NCI-H1694 treated with DMSO at 0.1 percent for 48 hours (cell line): Measurements from ENCODE around the gene TIGD1.

Experiments
- DNase-seq: peaks from one replicate; lab custom pipeline; 2025; lab: John Stamatoyannopoulos, UW

Gene TIGD1

GRCh38 chr2:232523682-232524597 is 26.4 kb downstream of the TIGD1 start:
- DNase-seq, result peak; percentile 54

DNA sequence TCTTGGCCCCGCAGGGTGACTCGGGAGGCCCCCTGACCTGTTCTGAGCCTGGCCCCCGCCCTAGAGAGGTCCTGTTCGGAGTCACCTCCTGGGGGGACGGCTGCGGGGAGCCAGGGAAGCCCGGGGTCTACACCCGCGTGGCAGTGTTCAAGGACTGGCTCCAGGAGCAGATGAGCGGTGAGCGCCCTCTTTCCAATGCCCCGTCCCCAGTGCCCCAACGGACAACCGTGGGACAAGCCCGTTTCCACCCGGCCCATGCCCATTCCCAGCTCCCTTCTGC is 27.0 kb downstream of the TIGD1 start:
- no peak for DNase-seq

GRCh38 chr2:232522623-232523401 is 27.5 kb downstream of the TIGD1 start:
- no peak for DNase-seq

DNA sequence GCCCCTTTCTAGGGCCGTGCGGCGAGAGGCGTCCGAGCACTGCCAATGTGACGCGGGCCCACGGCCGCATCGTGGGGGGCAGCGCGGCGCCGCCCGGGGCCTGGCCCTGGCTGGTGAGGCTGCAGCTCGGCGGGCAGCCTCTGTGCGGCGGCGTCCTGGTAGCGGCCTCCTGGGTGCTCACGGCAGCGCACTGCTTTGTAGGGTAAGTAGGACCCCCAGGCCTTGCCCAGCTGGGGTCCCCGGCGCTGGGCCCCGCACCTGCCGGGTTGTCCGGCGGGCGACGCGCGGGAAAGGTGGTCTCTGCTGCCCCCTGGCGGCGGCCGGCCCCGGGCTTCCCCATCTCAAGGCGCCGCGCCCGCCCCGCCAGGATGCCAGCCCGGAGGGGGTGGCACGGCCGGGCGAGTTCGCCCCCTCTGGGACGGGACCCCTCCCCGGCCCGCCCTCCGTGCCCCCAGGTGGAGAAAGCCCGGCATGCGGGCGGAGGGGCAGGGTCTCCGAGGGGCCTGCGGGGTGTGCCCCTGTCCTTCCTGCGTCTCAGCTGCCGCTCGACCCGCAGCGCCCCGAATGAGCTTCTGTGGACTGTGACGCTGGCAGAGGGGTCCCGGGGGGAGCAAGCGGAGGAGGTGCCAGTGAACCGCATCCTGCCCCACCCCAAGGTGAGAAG is 28.3 kb downstream of the TIGD1 start:
- no peak for DNase-seq

DNA sequence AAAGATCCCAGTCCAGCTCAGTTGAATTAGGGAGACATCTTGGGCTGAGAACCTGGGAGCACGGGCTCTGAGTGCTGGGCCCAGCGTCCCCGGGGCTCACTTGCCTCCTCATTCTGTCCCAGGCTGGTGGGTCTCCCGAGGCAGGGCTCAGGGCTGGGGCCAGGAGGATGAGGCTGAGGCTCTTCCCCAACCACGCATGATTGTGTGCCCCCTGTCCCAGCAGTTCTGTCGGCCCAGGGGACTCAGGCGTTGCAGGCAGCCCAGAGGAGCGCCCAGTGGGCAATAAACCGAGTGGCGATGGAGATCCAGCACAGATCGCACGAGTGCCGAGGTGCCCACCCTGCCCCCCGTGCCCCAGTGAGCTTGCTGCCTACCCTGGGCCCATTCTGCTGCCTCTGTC is 29.3 kb downstream of the TIGD1 start:
- DNase-seq, result no peak

GRCh38 chr2:232520489-232520888 is 29.9 kb downstream of the TIGD1 start:
- DNase-seq, result no peak

DNA sequence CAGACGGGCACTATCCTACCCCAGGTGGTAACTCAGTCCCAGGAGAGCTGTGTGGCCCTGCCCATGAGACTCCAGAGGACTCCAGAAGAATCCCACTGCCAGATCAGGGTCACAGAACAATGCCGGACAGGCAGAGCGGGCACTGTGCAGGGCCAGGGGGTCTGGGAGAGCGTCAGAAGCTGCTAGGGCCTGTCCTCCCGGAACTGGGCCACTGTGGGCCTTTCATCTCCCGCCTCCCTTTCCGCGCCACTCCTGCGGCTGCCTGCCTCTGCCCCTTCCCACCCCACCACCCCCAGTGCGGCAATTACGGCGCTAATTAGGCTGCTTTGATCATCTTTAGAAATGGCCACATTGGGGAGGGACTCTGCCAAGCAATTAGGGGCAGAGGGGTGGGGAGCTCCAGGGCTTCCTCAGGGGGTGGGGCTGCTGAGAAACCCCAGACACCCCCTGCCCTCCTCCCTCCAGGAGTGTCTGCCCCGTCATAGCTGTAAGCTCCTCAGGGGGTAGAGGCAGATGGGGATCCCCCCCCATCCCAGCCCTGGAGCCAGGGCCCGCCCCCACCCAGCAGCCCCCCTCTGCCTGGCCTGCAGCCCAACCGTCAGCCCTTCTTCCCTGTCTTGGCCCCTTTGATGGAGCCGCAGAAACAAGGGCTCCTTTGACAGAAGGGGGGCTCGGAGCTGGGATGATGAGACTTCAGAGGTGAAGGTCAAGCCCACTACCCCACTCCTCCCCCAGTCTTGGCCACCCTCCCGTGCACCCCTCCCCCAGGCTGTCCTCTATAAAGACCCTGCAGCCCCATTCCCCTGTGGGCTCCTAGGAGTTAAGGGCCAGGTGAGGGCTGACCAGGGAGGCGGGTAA is 30.5 kb downstream of the TIGD1 start, which contains the start of gene PRSS56:
PRSS56 (plus strand) TSS at position 808 of the 858 bp plus-strand sequence. CDS start 211 bp downstream, outside the sequence.
- DNase-seq, result no peak

DNA sequence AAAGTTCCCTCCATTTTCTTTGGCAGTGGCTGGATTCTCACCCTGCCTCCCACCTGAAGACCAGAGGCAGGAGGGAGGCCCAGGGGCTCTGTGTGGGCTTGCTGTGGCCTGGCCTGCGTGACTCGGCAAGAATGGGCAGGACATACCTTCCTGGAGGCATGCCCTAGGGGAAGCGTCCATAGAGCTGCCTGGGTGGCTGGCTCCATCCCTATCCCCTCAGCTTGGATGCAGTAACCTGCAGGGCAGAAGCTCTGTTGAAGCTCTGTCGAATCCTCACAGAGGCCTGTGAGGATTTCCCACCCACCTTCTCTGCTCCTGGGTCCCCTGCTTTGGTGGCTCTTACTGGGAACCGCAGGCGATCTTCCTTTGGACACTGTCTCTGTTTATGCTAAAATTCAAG is 31.5 kb downstream of the TIGD1 start:
- no peak for DNase-seq

GRCh38 chr2:232516551-232516950 is 33.8 kb downstream of the TIGD1 start:
- no peak for DNase-seq

DNA sequence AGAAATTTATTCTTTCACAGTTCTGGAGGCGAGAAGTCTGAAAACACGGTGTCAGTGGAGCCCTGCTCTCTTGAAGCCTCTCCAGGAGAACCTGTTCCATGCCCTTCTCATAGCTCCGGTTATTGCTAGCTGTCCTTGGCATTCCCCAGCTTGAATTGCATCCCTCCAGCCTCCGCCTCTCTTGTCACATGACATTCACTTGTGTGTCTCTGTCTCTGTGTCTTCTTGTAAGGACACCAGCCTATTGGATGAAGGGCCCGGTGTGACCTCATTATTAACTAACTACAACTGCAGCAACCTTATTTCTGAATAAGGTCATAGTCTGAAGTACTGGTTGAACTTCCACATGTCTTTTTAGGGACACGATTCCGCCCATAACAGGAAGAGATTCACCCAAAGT is 34.7 kb downstream of the TIGD1 start:
- DNase-seq, result no peak

DNA sequence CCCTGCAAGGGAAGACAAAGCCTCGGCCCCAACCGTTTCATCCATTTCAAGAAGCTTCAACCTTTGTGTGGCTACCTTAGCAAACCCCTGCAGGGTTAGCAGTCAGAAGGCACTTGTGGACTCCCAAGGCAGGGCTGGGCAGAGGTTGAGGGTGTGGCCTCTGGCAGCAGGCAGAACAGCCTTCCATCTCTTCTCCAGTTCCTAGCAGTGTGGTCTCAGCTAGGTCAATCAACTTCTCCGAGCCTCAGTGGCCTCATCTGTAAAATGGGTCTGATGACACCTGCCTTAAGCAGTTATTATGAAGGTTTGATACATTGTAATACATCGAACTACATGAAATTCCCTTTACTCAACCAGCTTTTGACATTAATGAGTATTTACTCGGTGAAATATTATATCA is 37.0 kb downstream of the TIGD1 start:
- no peak for DNase-seq

- DNase-seq, result no peak
Observed at GRCh38 chr2:232512602-232513001, 37.8 kb downstream of the TIGD1 start.

DNA sequence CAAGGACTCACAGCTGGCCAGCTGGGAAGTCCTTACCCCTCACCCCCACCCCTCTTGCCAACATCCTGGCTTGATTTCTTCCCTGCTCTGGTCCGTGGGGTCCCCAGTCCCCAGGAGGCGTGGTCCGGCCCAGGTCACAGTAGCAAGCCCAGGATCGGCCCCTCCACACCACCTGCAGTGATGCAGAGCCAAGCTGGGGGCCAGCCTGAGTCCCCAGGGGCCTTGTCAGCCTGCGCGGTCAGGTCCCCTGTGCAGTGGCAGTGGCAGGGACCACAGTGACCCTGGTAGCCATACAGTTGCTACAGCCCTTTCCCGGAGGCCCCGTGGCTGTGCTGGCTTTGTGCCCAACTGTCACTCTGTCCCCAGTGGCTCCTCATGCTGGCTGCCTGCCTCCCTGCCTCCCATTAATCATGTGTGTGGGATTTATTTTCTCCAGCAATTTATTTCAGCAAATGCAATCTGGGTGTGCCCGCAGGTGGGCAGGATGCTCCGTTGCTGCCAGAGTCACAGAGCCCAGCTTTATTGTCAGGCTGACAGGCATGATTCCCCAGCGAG is 38.9 kb downstream of the TIGD1 start:
- no peak for DNase-seq

DNA sequence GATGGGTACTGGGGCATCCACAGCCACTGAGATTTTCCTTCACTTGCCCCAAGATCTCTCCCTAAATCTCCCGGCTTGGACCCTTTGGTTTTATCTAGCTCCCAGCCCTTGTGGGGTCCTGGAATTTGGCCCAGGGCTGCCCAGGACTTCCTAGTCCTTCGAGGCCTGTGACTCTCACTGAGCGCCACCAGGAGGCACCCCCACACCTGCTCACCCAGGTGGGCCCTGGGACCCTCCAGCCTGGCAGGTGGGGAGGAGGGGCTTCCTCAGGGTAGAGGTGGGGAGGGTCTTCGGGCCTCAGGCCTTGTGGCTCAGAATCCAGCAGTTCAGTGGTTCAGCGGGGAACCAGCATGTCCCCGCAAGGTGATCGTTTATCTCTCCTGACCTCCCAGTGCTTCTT is 42.1 kb downstream of the TIGD1 start:
- DNase-seq, result no peak

DNA sequence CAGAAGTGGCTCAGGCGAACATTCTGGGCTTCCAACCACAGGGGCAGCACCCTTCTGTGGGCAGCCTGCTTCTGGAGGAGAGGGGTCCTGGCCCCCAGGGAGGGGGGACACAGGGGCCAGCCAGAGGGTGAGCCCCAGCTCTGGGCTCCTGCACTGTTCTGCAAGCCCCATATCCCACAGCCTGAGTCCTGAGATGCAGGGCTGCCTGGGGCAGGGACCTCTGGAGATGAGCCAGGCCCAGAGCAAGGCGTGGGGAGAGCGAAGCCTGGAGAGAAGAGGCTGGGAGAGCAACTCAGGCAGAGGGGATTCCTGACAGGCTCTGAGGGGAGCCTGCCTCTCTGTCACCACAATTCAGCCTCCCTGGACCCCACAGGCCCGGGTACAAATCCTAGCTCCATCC is 43.6 kb downstream of the TIGD1 start:
- DNase-seq, result no peak

GRCh38 chr2:232505856-232506255 is 44.5 kb downstream of the TIGD1 start:
- DNase-seq, result no peak

GRCh38 chr2:232504438-232504837 is 45.9 kb downstream of the TIGD1 start:
- DNase-seq, result no peak

GRCh38 chr2:232503809-232504323 is 46.5 kb downstream of the TIGD1 start:
- DNase-seq, result no peak

GRCh38 chr2:232502911-232503808 is 47.2 kb downstream of the TIGD1 start:
- DNase-seq, result no peak

GRCh38 chr2:232502511-232502910 is 47.8 kb downstream of the TIGD1 start:
- no peak for DNase-seq
